Measurements from ENCODE around the gene ARMH3. TPM values are rescaled to one million over a fixed set of nuclear protein-coding genes. Genes with fewer than 3 reads are reported as not detected.

ARMH3 gene
- total RNA-seq, 2 experiments from 2014 or later, result 27.8 to 30.5 TPM

GRCh38 chr10:101839416-101840063 lies 216.4 kb downstream of the ARMH3 start:
- peaks cover 20% of the 10 kb centered on the region for H3K27me3 Mint-ChIP-seq
- no peaks in the 10 kb centered on the region for H3K9me3 Mint-ChIP-seq
- no peak overlapping the region for H3K27ac Mint-ChIP-seq
- no peaks in the 10 kb centered on the region for H3K36me3 Mint-ChIP-seq
- ATAC-seq (ENCODE audit: low read depth), result peak; percentile 60
- peak; percentile 76 for DNase-seq
- POLR2A ChIA-PET, result interaction anchor here (0.5 to 3.4 kb wide), 6 partner anchors 21 to 264 kb away, joined by 3 to 28 read pairs (median 4); partner anchors contain the start of genes NPM3 and OGA
- peaks cover 43% of the 10 kb centered on the region for H3K4me1 Mint-ChIP-seq
- peak overlapping the region; percentile 76 for H3K4me3 Mint-ChIP-seq

- no peak for DNase-seq
- ATAC-seq (ENCODE audit: low read depth), result no peak
- no peaks in the 10 kb centered on the region for H3K9me3 Mint-ChIP-seq
- peaks cover 44% of the 10 kb centered on the region for H3K4me1 Mint-ChIP-seq
- H3K36me3 Mint-ChIP-seq, result no peaks in the 10 kb centered on the region
- H3K4me3 Mint-ChIP-seq, result peak overlapping the region; percentile 76
- H3K27me3 Mint-ChIP-seq, result peaks cover 15% of the 10 kb centered on the region
- H3K27ac Mint-ChIP-seq, result no peak overlapping the region
- POLR2A ChIA-PET, result interaction anchor here (0.6 to 3.4 kb wide), 2 partner anchors 21 to 217 kb away, joined by 3 to 28 read pairs; partner anchors contain the start of gene OGA
Observed at GRCh38 chr10:101839002-101839401, 217.0 kb downstream of the ARMH3 start.

- no peak for ATAC-seq (ENCODE audit: low read depth)
- Mint-ChIP-seq H3K36me3 (no peaks in the 10 kb centered on the region), H3K27ac (no peak overlapping the region), H3K4me3 (no peak overlapping the region), H3K9me3 (no peaks in the 10 kb centered on the region), H3K4me1 (peaks cover 48% of the 10 kb centered on the region), H3K27me3 (peaks cover 14% of the 10 kb centered on the region)
- POLR2A ChIA-PET, result no interaction called here
- no peak for DNase-seq
Observed at GRCh38 chr10:101838416-101838970, 217.5 kb downstream of the ARMH3 start.

- Mint-ChIP-seq H3K4me1 (peaks cover 50% of the 10 kb centered on the region), H3K36me3 (no peaks in the 10 kb centered on the region), H3K9me3 (no peaks in the 10 kb centered on the region), H3K4me3 (no peak overlapping the region), H3K27me3 (peaks cover 10% of the 10 kb centered on the region), H3K27ac (no peak overlapping the region)
- DNase-seq (no peak), ATAC-seq (ENCODE audit: low read depth) (no peak)
- POLR2A ChIA-PET, result no interaction called here
Observed at GRCh38 chr10:101837748-101838147, 218.2 kb downstream of the ARMH3 start.

- Mint-ChIP-seq H3K9me3 (no peaks in the 10 kb centered on the region), H3K27me3 (no peaks in the 10 kb centered on the region), H3K4me3 (no peak overlapping the region), H3K27ac (no peak overlapping the region), H3K36me3 (no peaks in the 10 kb centered on the region), H3K4me1 (peaks cover 52% of the 10 kb centered on the region)
- DNase-seq (no peak), ATAC-seq (ENCODE audit: low read depth) (no peak)
- POLR2A ChIA-PET, result interaction anchor here (1.4 to 1.9 kb wide), 2 partner anchors 18 to 20 kb away, joined by 6 to 13 read pairs; partner anchors contain the start of gene OGA
Observed at GRCh38 chr10:101835362-101835761, 220.6 kb downstream of the ARMH3 start.

- POLR2A ChIA-PET, result interaction anchor here (1.9 kb wide), 1 partner anchor 17 kb away, joined by 13 read pairs; the partner anchor contains the start of gene OGA
- H3K4me3 Mint-ChIP-seq, result peak overlapping the region; percentile 12
- DNase-seq, result peak; percentile 42
- H3K4me1 Mint-ChIP-seq, result peaks cover 52% of the 10 kb centered on the region
- no peaks in the 10 kb centered on the region for H3K27me3 Mint-ChIP-seq
- H3K36me3 Mint-ChIP-seq, result no peaks in the 10 kb centered on the region
- H3K27ac Mint-ChIP-seq, result peak overlapping the region; percentile 27
- ATAC-seq (ENCODE audit: low read depth), result no peak
- no peaks in the 10 kb centered on the region for H3K9me3 Mint-ChIP-seq
Observed at GRCh38 chr10:101834341-101834740, 221.6 kb downstream of the ARMH3 start.

- Mint-ChIP-seq H3K36me3 (no peaks in the 10 kb centered on the region), H3K27me3 (no peaks in the 10 kb centered on the region), H3K27ac (peak overlapping the region; percentile 27), H3K9me3 (no peaks in the 10 kb centered on the region), H3K4me3 (peak overlapping the region; percentile 12), H3K4me1 (peaks cover 51% of the 10 kb centered on the region)
- no peak for ATAC-seq (ENCODE audit: low read depth)
- no peak for DNase-seq
- POLR2A ChIA-PET, result interaction anchor here (1.3 to 1.4 kb wide), 2 partner anchors 15 to 18 kb away, joined by 3 to 5 read pairs; partner anchors contain the start of gene OGA
Observed at GRCh38 chr10:101833466-101833865, 222.5 kb downstream of the ARMH3 start.

GRCh38 chr10:101832325-101832771 lies 223.6 kb downstream of the ARMH3 start:
- H3K9me3 Mint-ChIP-seq, result no peaks in the 10 kb centered on the region
- no peaks in the 10 kb centered on the region for H3K27me3 Mint-ChIP-seq
- no peak overlapping the region for H3K27ac Mint-ChIP-seq
- no peaks in the 10 kb centered on the region for H3K36me3 Mint-ChIP-seq
- no peak for ATAC-seq (ENCODE audit: low read depth)
- POLR2A ChIA-PET, result interaction anchor here (1.4 kb wide), 1 partner anchor 16 kb away, joined by 3 read pairs; no protein-coding TSS in a partner anchor
- peaks cover 51% of the 10 kb centered on the region for H3K4me1 Mint-ChIP-seq
- no peak overlapping the region for H3K4me3 Mint-ChIP-seq
- no peak for DNase-seq

- H3K4me1 Mint-ChIP-seq, result peaks cover 52% of the 10 kb centered on the region
- no peak for ATAC-seq (ENCODE audit: low read depth)
- H3K36me3 Mint-ChIP-seq, result no peaks in the 10 kb centered on the region
- H3K27me3 Mint-ChIP-seq, result no peaks in the 10 kb centered on the region
- no peaks in the 10 kb centered on the region for H3K9me3 Mint-ChIP-seq
- H3K27ac Mint-ChIP-seq, result peak overlapping the region; percentile 95
- H3K4me3 Mint-ChIP-seq, result peak overlapping the region; percentile 85
- no peak for DNase-seq
- POLR2A ChIA-PET, result interaction anchor here (1.1 to 5.4 kb wide), 2 partner anchors 10 to 14 kb away, joined by 6 to 69 read pairs; partner anchors contain the start of gene OGA
Observed at GRCh38 chr10:101831169-101831811, 224.7 kb downstream of the ARMH3 start.

GRCh38 chr10:101830322-101831168 lies 225.4 kb downstream of the ARMH3 start:
- Mint-ChIP-seq H3K4me1 (peaks cover 48% of the 10 kb centered on the region), H3K36me3 (no peaks in the 10 kb centered on the region), H3K4me3 (peak overlapping the region; percentile 85), H3K27me3 (no peaks in the 10 kb centered on the region), H3K9me3 (no peaks in the 10 kb centered on the region), H3K27ac (peak overlapping the region; percentile 95)
- ATAC-seq (ENCODE audit: low read depth) (peak; percentile 79), DNase-seq (peak; percentile 89)
- POLR2A ChIA-PET, result interaction anchor here (1.1 to 5.4 kb wide), 2 partner anchors 11 to 13 kb away, joined by 6 to 69 read pairs; partner anchors contain the start of gene OGA

GRCh38 chr10:101829561-101830315 lies 226.2 kb downstream of the ARMH3 start:
- H3K4me1 Mint-ChIP-seq, result peaks cover 43% of the 10 kb centered on the region
- H3K36me3 Mint-ChIP-seq, result no peaks in the 10 kb centered on the region
- peak; percentile 11 for ATAC-seq (ENCODE audit: low read depth)
- H3K4me3 Mint-ChIP-seq, result peak overlapping the region; percentile 85
- DNase-seq, result peak; percentile 72
- no peaks in the 10 kb centered on the region for H3K27me3 Mint-ChIP-seq
- H3K27ac Mint-ChIP-seq, result peak overlapping the region; percentile 95
- POLR2A ChIA-PET, result interaction anchor here (5.4 kb wide), 1 partner anchor 12 kb away, joined by 69 read pairs; the partner anchor contains the start of gene OGA
- H3K9me3 Mint-ChIP-seq, result no peaks in the 10 kb centered on the region
